Fibroblast of lung (primary cell): ENCODE results near the gene CST9. TPM values are rescaled to one million over a fixed set of nuclear protein-coding genes. Genes with fewer than 3 reads are reported as not detected.
A peak's percentile ranks its signal among the peaks of the same experiment; 100 is the strongest.

Source experiments
- DNase-seq, 2 donors: peaks; one replicate each; pipeline versions ENCODE4 v3.0.0 to v3.0.0-alpha.2; 2010; ENCODE audit warnings: low read depth in 2 of 2
- H2AFZ ChIP-seq: 2 replicates; pipeline ENCODE4 v1.5.1; 2012; ENCODE audit warnings: low read length, control low read depth, inconsistent platforms
- H3K27ac ChIP-seq: 2 replicates; pipeline ENCODE4 v1.5.1; 2011; ENCODE audit warnings: low read length, control low read depth; ENCODE audit not compliant: insufficient read depth
- H3K27me3 ChIP-seq: 2 replicates; pipeline ENCODE4 v1.5.1; 2011; ENCODE audit warnings: mild to moderate bottlenecking, low read length; ENCODE audit not compliant: control insufficient read depth, insufficient read depth
- H3K36me3 ChIP-seq: 2 replicates; pipeline ENCODE4 v1.5.1; 2011; ENCODE audit warnings: low read length; ENCODE audit not compliant: control insufficient read depth, insufficient read depth
- H3K4me1 ChIP-seq: 2 replicates; pipeline ENCODE4 v1.5.1; 2011; ENCODE audit warnings: low read length; ENCODE audit not compliant: control insufficient read depth, insufficient read depth; ENCODE audit errors: extremely low read depth
- H3K4me2 ChIP-seq: 2 replicates; pipeline ENCODE4 v1.5.1; 2011; ENCODE audit warnings: low read length, control low read depth; ENCODE audit not compliant: insufficient read depth; ENCODE audit errors: extremely low read depth
- H3K4me3 ChIP-seq, 4 experiments: fragments of 200-600 bp in 1 of 4; sonication (generic) in 1 of 4; replicated peaks in 1 of 4; 2 replicates each; pipeline ENCODE4 v1.5.1; 2011 to 2016; ENCODE audit warnings: low read length in 4 of 4, low read depth in 3 of 4, mild to moderate bottlenecking in 3 of 4, control low read depth in 2 of 4, inconsistent platforms in 1 of 4, mixed read lengths in 1 of 4; ENCODE audit not compliant: insufficient read depth in 1 of 4; ENCODE audit errors: control extremely low read depth in 1 of 4
- H3K79me2 ChIP-seq: 2 replicates; pipeline ENCODE4 v1.5.1; 2012; ENCODE audit warnings: mild to moderate bottlenecking, low read length, inconsistent platforms; ENCODE audit not compliant: control insufficient read depth, insufficient read depth
- H3K9ac ChIP-seq: 2 replicates; pipeline ENCODE4 v1.5.1; 2011; ENCODE audit warnings: mild to moderate bottlenecking, low read length, control low read depth; ENCODE audit not compliant: insufficient read depth
- H3K9me3 ChIP-seq: 2 replicates; pipeline ENCODE4 v1.5.1; 2012; ENCODE audit warnings: low read depth, low read length; ENCODE audit not compliant: control insufficient read depth, insufficient read depth
- H4K20me1 ChIP-seq: 2 replicates; pipeline ENCODE4 v1.5.1; 2011; ENCODE audit warnings: low read length; ENCODE audit not compliant: control insufficient read depth, insufficient read depth; ENCODE audit errors: extremely low read depth
- EZH2 ChIP-seq: IDR thresholded peaks from 2 replicates; pipeline ENCODE4 v1.5.1; 2012; ENCODE audit warnings: low read length, control low read depth, mild to moderate bottlenecking; ENCODE audit errors: missing control alignments
- polyA plus RNA-seq, 2 donors: library from polyadenylated mRNA; depleted of rRNA in 1 of 2; stranded (reverse) in 1 of 2; unstranded in 1 of 2; fragments of >200 nt; gene quantifications; 2 replicates each; pipeline ENCODE4 v1.2.1, GENCODE V29; 2011 to 2012; ENCODE audit warnings: missing spikeins in 1 of 2
- total RNA-seq: library from RNA; depleted of rRNA; stranded (reverse); fragments of >200 nt; gene quantifications from 2 replicates; pipeline ENCODE4 v1.2.1, GENCODE V29; 2014
- TF ChIP-seq, protein P1 (sequence below), 2 donors: IDR thresholded peaks in 1 of 2; conservative IDR thresholded peaks in 1 of 2; 1 replicate in 1 of 2; 2 replicates in 1 of 2; pipeline ENCODE4 v1.5.1; 2011 to 2012; ENCODE audit warnings: low read length in 2 of 2, control low read depth in 1 of 2, inconsistent platforms in 1 of 2, low read depth in 1 of 2, mild to moderate bottlenecking in 1 of 2

Gene CST9
- total and polyA plus RNA-seq, 2 donors (not counting 1 experiment from before 2014, with no cell fraction given): not detected

DNA sequence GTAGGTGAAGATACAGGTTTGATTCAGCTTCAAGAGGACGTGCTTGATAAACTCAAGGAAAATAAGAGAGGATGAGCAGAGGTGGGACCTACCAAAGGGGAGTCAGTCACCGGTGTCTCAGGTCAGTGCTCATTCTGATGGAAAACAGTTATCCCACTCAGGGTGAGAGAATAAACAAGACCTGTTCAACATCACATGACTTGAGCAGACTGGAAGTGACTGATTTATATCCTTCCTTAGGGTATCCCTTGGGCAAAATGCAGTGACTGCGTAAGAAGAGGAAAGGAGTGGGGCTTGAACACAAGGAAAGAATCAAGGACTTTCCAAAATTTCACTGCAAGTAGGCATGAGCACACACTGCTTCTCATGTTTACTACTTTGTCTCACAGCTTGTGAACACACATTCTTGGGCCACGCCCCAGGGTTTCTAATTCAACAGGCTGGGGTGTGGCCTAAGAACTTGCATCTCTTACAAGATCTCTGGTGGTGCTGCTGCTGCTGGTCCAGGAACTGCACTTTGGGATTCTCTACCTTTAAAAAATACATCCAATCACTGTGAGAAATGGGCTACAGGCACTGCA lies 20.4 kb upstream of the CST9 start:
- H3K27ac ChIP-seq: no peak overlapping the region
- H3K9ac ChIP-seq: no peak overlapping the region
- no peak overlapping the region for H3K4me3 ChIP-seq
- DNase-seq: peak in 1 of 2 donors; percentile 57
- no peaks in the 10 kb centered on the region for H3K36me3 ChIP-seq
- no peaks in the 10 kb centered on the region for H3K79me2 ChIP-seq
- no peaks in the 10 kb centered on the region for H4K20me1 ChIP-seq
- no peak overlapping the region for H3K4me2 ChIP-seq
- H3K9me3 ChIP-seq: no peaks in the 10 kb centered on the region
- TF ChIP-seq, protein P1, sequence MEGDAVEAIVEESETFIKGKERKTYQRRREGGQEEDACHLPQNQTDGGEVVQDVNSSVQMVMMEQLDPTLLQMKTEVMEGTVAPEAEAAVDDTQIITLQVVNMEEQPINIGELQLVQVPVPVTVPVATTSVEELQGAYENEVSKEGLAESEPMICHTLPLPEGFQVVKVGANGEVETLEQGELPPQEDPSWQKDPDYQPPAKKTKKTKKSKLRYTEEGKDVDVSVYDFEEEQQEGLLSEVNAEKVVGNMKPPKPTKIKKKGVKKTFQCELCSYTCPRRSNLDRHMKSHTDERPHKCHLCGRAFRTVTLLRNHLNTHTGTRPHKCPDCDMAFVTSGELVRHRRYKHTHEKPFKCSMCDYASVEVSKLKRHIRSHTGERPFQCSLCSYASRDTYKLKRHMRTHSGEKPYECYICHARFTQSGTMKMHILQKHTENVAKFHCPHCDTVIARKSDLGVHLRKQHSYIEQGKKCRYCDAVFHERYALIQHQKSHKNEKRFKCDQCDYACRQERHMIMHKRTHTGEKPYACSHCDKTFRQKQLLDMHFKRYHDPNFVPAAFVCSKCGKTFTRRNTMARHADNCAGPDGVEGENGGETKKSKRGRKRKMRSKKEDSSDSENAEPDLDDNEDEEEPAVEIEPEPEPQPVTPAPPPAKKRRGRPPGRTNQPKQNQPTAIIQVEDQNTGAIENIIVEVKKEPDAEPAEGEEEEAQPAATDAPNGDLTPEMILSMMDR (conservative IDR thresholded peaks at IDR 0.05 in 1 of 2, IDR thresholded peaks at IDR 0.05 in 1 of 2; ENCODE audit: low read depth in 1 of 2, low read length in 2 of 2): no peak
- no peak for TF ChIP-seq EZH2
- peaks cover 5% of the 10 kb centered on the region for H3K4me1 ChIP-seq
- H3K27me3 ChIP-seq: no peaks in the 10 kb centered on the region
- no peak overlapping the region for H2AFZ ChIP-seq

DNA sequence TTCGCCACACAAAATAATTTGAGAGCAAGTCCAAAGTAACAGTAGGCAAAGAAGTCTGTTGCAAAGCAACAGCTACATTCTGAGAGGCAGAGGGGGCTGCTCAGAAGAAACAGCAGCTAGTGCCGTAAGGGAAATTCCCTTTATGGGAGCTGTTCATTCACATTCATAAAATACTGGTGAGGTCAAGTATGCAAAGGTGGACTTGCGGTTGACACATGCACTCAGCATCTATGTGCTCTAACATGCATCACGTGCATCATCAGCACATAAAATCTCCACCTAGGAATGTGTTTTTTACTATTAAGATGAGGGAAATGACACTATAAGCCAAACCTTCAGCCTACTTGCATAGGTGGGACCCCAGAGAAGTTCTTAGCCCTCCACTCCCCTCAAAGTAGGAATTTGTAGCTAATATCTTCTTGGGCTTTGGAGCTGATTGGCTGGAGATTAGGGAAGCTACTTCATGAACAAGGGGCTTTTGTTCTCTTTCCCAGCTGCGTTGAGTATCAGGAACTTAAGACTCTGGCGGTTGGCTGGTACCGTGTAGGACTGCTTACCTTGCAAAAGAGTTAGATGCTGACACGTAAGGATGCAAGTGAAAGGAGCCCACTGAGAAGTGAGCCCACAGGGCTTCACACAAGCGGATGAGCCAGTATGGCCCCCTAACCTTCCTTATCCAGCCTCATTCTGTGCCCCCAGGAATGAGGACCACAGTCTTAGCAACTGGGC lies 19.7 kb upstream of the CST9 start:
- no peak for TF ChIP-seq EZH2
- TF ChIP-seq, protein P1 (conservative IDR thresholded peaks at IDR 0.05 in 1 of 2, IDR thresholded peaks at IDR 0.05 in 1 of 2; ENCODE audit: low read depth in 1 of 2, low read length in 2 of 2): no peak
- Histone ChIP-seq H3K4me2 (no peak overlapping the region), H3K79me2 (no peaks in the 10 kb centered on the region), H3K4me1 (peaks cover 5% of the 10 kb centered on the region), H3K36me3 (no peaks in the 10 kb centered on the region), H2AFZ (no peak overlapping the region), H3K27me3 (no peaks in the 10 kb centered on the region), H4K20me1 (no peaks in the 10 kb centered on the region), H3K9ac (no peak overlapping the region), H3K27ac (no peak overlapping the region), H3K9me3 (no peaks in the 10 kb centered on the region), H3K4me3 (no peak overlapping the region)
- DNase-seq: no peak

DNA sequence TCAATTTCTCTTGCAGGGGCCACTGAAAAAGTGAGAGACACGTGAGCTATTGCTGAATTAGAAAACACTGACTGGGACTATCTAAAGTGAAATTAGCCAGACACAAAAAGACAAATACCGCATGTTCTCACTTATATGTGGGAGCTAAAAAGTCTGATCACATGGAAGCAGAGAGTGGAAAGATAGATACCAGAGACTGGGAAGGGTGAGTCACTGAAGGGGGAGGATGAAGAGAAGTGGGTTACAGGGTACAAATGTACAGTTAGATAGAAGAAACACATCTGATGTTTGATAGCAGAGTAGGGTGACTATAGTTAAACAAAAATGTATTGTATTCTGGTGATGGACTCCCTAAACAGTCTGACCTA lies 18.6 kb upstream of the CST9 start:
- Histone ChIP-seq H4K20me1 (no peaks in the 10 kb centered on the region), H3K79me2 (no peaks in the 10 kb centered on the region), H3K4me2 (no peak overlapping the region), H3K27me3 (no peaks in the 10 kb centered on the region), H3K4me1 (peaks cover 5% of the 10 kb centered on the region), H3K9me3 (no peaks in the 10 kb centered on the region), H3K27ac (no peak overlapping the region), H3K9ac (no peak overlapping the region), H2AFZ (no peak overlapping the region), H3K36me3 (no peaks in the 10 kb centered on the region), H3K4me3 (no peak overlapping the region)
- TF ChIP-seq, protein P1 (conservative IDR thresholded peaks at IDR 0.05 in 1 of 2, IDR thresholded peaks at IDR 0.05 in 1 of 2; ENCODE audit: low read depth in 1 of 2, low read length in 2 of 2): no peak
- no peak for TF ChIP-seq EZH2
- DNase-seq: peak in 1 of 2 donors; percentile 66
